SK-N-SH treated with all-trans-retinoic acid at 6 μM for 48 hours (cell line): ENCODE measurements around the gene TMEM237.
"Not testable (repeated sequence)": the region's sequence is repeated elsewhere in the genome, so short reads cannot be mapped to it uniquely, and the experiment has no call there.

Experiments
- ATAC-seq: fragments of 200-7000 bp; cut with Tn5 transposase; 3 replicates; pipeline ENCODE4 v1.9.1; 2020; ENCODE audit warnings: mild to moderate bottlenecking, moderate library complexity
- ARNTL ChIP-seq: fragments of 450-650 bp; formaldehyde crosslinking; IDR thresholded peaks from 2 replicates; pipeline ENCODE4 v1.5.0; 2020; ENCODE audit warnings: low read depth, mild to moderate bottlenecking, moderate library complexity, borderline replicate concordance
- BACH2 ChIP-seq: fragments of 250-450 bp; sonication (Bioruptor Pico); IDR thresholded peaks from 2 replicates; pipeline ENCODE4 v1.9.0; 2021; ENCODE audit warnings: mild to moderate bottlenecking, borderline replicate concordance
- CREB5 ChIP-seq: fragments of 250-450 bp; sonication (Bioruptor Pico); IDR thresholded peaks from 2 replicates; pipeline ENCODE4 v1.5.1; 2020; ENCODE audit warnings: low read depth, mild to moderate bottlenecking, moderate library complexity
- CSDC2 ChIP-seq: fragments of 250-450 bp; sonication (Bioruptor Pico); IDR thresholded peaks from 2 replicates; pipeline ENCODE4 v1.5.0; 2020; ENCODE audit warnings: mild to moderate bottlenecking, moderate library complexity
- CSRNP3 ChIP-seq: fragments of 250-450 bp; sonication (Bioruptor Pico); IDR thresholded peaks from 2 replicates; pipeline ENCODE4 v1.5.1; 2021; ENCODE audit warnings: mild to moderate bottlenecking, moderate library complexity
- ESRRG ChIP-seq: fragments of 250-450 bp; sonication (Bioruptor Pico); IDR thresholded peaks from 2 replicates; pipeline ENCODE4 v1.6.1; 2021; ENCODE audit warnings: mild to moderate bottlenecking
- GLIS3 ChIP-seq: fragments of 250-450 bp; sonication (Bioruptor Pico); IDR thresholded peaks from 2 replicates; pipeline ENCODE4 v1.5.0; 2020; ENCODE audit warnings: mild to moderate bottlenecking, moderate library complexity
- ISL1 ChIP-seq: fragments of 250-450 bp; sonication (Bioruptor Pico); IDR thresholded peaks from 2 replicates; pipeline ENCODE4 v2.1.2; 2022; ENCODE audit warnings: mild to moderate bottlenecking, moderate library complexity
- OSR1 ChIP-seq: fragments of 250-450 bp; sonication (Bioruptor Pico); IDR thresholded peaks from 2 replicates; pipeline ENCODE4 v1.8.0; 2022; ENCODE audit warnings: moderate library complexity, mild to moderate bottlenecking, inconsistent platforms
- PATZ1 ChIP-seq: fragments of 250-450 bp; sonication (Bioruptor Pico); IDR thresholded peaks from 2 replicates; pipeline ENCODE4 v1.8.0; 2020; ENCODE audit warnings: mild to moderate bottlenecking, moderate library complexity, borderline replicate concordance
- POU6F1 ChIP-seq: fragments of 250-450 bp; sonication (Bioruptor Pico); IDR thresholded peaks from 2 replicates; pipeline ENCODE4 v1.8.0; 2021; ENCODE audit warnings: low read depth, mild to moderate bottlenecking, moderate library complexity, borderline replicate concordance
- RARB ChIP-seq: fragments of 250-450 bp; sonication (Bioruptor Pico); IDR thresholded peaks from 2 replicates; pipeline ENCODE4 v1.8.0; 2021; ENCODE audit warnings: mild to moderate bottlenecking, moderate library complexity
- SNAI2 ChIP-seq: fragments of 250-450 bp; sonication (Bioruptor Pico); IDR thresholded peaks from 2 replicates; pipeline ENCODE4 v1.5.0; 2020; ENCODE audit warnings: mild to moderate bottlenecking, moderate library complexity
- TCF4 ChIP-seq: fragments of 250-450 bp; sonication (Bioruptor Pico); IDR thresholded peaks from 2 replicates; pipeline ENCODE4 v1.8.0; 2021; ENCODE audit warnings: mild to moderate bottlenecking, moderate library complexity, borderline replicate concordance
- TOX ChIP-seq: fragments of 250-450 bp; sonication (Bioruptor Pico); IDR thresholded peaks from 2 replicates; pipeline ENCODE4 v1.8.0; 2021; ENCODE audit warnings: mild to moderate bottlenecking, moderate library complexity, borderline replicate concordance
- TSHZ2 ChIP-seq: fragments of 250-450 bp; sonication (Bioruptor Pico); IDR thresholded peaks from 2 replicates; pipeline ENCODE4 v1.5.0; 2020; ENCODE audit warnings: mild to moderate bottlenecking, moderate library complexity
- ZC3H10 ChIP-seq: fragments of 250-450 bp; sonication (Bioruptor Pico); IDR thresholded peaks from 2 replicates; pipeline ENCODE4 v1.5.1; 2021; ENCODE audit warnings: mild to moderate bottlenecking, moderate library complexity
- ZFP3 ChIP-seq: fragments of 250-450 bp; sonication (Bioruptor Pico); IDR thresholded peaks from 2 replicates; pipeline ENCODE4 v1.5.0; 2020; ENCODE audit warnings: mild to moderate bottlenecking, moderate library complexity
- ZFP30 ChIP-seq: fragments of 450-650 bp; formaldehyde crosslinking; IDR thresholded peaks from 2 replicates; pipeline ENCODE4 v1.5.0; 2022; ENCODE audit warnings: mild to moderate bottlenecking, moderate library complexity
- ZNF565 ChIP-seq: fragments of 450-650 bp; formaldehyde crosslinking; conservative IDR thresholded peaks from 2 replicates; pipeline ENCODE4 v1.5.0; 2020; ENCODE audit warnings: low read depth, mild to moderate bottlenecking, moderate library complexity
- ZNF70 ChIP-seq: fragments of 450-650 bp; formaldehyde crosslinking; IDR thresholded peaks from 2 replicates; pipeline ENCODE4 v1.5.0; 2020; ENCODE audit warnings: mild to moderate bottlenecking, moderate library complexity
- ZNF8 ChIP-seq: fragments of 450-650 bp; formaldehyde crosslinking; IDR thresholded peaks from 2 replicates; pipeline ENCODE4 v1.5.0; 2020; ENCODE audit warnings: mild to moderate bottlenecking, moderate library complexity

The TMEM237 gene

GRCh38 chr2:201674794-201675193 is 31.5 kb upstream of the TMEM237 start:
- TF ChIP-seq ZFP30 (CRISPR knock-in tag) (no peak), SNAI2 (CRISPR knock-in tag) (no peak), ESRRG (no peak), TCF4 (no peak), ISL1 (CRISPR knock-in tag) (no peak), TOX (CRISPR knock-in tag) (no peak), CSRNP3 (no peak), ZNF70 (CRISPR knock-in tag) (no peak), POU6F1 (CRISPR knock-in tag) (no peak), ARNTL (no peak), OSR1 (CRISPR knock-in tag) (no peak), PATZ1 (no peak), TSHZ2 (no peak), ZNF565 (no peak), ZC3H10 (CRISPR knock-in tag) (no peak)
- ATAC-seq, result no peak

GRCh38 chr2:201674298-201674697 is 31.0 kb upstream of the TMEM237 start:
- ATAC-seq, result no peak
- TF ChIP-seq OSR1 (CRISPR knock-in tag), result no peak
- TF ChIP-seq ESRRG, result no peak
- no peak for TF ChIP-seq CREB5
- no peak for TF ChIP-seq TSHZ2
- TF ChIP-seq ZFP3 (CRISPR knock-in tag), result no peak
- TF ChIP-seq GLIS3, result no peak

GRCh38 chr2:201673546-201673945 is 30.2 kb upstream of the TMEM237 start:
- TF ChIP-seq BACH2 (CRISPR knock-in tag) (no peak), RARB (CRISPR knock-in tag) (no peak), ZFP30 (CRISPR knock-in tag) (no peak), ZNF8 (CRISPR knock-in tag) (no peak), ISL1 (CRISPR knock-in tag) (no peak), GLIS3 (no peak), ESRRG (no peak), ARNTL (no peak), ZNF70 (CRISPR knock-in tag) (no peak), POU6F1 (CRISPR knock-in tag) (no peak), TSHZ2 (no peak), CSDC2 (no peak)
- no peak for ATAC-seq

- not testable (repeated sequence) for ATAC-seq
Measured at GRCh38 chr2:201671205-201671604, 27.9 kb upstream of the TMEM237 start.
